Measurements from ENCODE around the gene CNTNAP2.
A peak's percentile ranks its signal among the peaks of the same experiment; 100 is the strongest.

Gene CNTNAP2

DNA sequence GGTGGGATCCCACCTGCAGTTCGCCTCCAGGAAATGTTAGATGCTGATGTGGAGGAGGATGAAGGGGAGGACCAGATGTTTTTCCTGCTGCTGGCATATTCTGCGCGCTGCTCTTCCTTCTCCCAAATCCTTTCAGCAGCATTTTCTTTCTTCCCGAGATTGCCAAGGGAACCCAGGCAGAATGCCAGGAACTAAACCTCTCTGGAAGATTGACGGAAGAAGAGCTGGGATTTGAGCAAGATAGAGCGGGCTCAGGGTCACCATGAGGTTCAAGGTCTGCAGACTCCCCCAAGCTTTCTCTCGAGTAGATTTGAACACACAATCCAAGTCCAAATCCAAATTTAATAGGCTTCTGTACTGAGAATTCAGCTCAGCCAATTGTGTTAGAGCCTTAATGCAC is 2128.8 kb downstream of the CNTNAP2 start:
- peaks cover 30% of the 10 kb centered on the region for H3K27me3 Mint-ChIP-seq
- H3K27ac Mint-ChIP-seq, result no peak overlapping the region
- DNase-seq, result no peak
- H3K4me3 Mint-ChIP-seq, result no peak overlapping the region
- H3K9me3 Mint-ChIP-seq, result peaks cover 1 to 5% of the 10 kb centered on the region in 2 donors
- peaks cover 8% of the 10 kb centered on the region for H3K4me1 Mint-ChIP-seq
- ATAC-seq, result no peak

DNA sequence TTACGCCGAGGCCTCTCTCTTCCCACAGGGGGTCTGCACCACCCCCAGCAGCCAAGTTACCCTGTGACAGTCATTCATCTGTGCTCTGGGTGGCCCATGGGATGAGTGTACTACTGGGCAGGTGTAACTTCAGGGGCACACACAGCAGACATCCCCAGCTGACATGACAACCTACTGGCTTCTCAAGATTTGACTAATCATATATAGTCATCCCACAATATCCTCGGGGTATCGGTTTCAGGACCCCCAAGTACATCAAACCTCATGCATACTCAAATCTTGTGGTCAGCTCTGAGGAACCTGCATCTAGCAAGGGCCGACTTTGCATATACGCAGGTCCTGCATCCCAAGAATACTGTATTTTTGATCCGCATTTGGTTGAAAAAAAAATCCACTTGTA is 2137.0 kb downstream of the CNTNAP2 start:
- Mint-ChIP-seq H3K4me1 (no peaks in the 10 kb centered on the region), H3K4me3 (no peak overlapping the region), H3K27ac (no peak overlapping the region), H3K9me3 (peaks cover 17 to 29% of the 10 kb centered on the region in 2 donors), H3K27me3 (no peaks in the 10 kb centered on the region)
- ATAC-seq (no peak), DNase-seq (no peak)

DNA sequence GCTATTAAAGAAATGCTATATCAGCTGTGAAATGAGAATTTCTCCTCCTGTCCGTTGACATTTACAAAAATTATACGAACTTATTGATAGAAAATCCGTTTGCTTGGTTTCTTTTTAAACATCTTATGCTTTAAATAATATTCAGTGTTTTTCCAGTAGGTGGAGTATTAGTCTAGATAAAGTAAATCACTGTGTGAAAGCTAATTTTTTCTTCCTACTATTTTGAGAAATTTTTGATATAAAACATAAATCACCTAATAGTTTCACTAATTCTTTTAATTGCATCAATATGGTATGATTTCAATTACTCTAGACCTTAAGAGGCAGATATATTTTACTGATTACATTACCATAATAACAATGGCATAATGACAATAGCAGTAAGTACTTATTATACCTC is 2138.7 kb downstream of the CNTNAP2 start:
- DNase-seq (no peak), ATAC-seq (no peak)
- Mint-ChIP-seq H3K4me3 (no peak overlapping the region), H3K9me3 (peaks cover 16 to 24% of the 10 kb centered on the region in 2 donors), H3K27me3 (no peaks in the 10 kb centered on the region), H3K27ac (no peak overlapping the region), H3K4me1 (no peaks in the 10 kb centered on the region)

DNA sequence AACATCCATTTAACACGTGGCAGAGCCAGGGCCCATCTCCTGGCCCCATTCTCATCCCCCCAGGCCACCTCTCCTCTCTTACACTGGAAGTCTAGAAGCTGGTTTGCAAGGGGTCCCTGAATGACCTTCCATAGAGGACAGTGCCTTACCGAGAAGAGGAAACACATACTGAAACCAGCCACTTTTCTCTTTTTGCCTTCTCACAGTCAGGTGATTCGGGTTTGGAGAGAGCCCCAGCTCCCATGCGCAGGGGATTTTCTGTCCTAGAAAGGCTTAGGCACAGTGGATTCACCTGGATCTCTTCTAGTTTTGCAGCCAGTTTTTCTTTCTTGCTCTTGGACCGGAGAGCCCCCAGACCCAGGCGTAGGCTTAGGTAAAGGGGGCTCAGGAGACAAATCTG is 2139.8 kb downstream of the CNTNAP2 start:
- Mint-ChIP-seq H3K4me1 (no peaks in the 10 kb centered on the region), H3K4me3 (no peak overlapping the region), H3K9me3 (peaks cover 6 to 13% of the 10 kb centered on the region in 2 donors), H3K27ac (no peak overlapping the region), H3K27me3 (peaks cover 4% of the 10 kb centered on the region)
- DNase-seq, result no peak
- ATAC-seq, result no peak

DNA sequence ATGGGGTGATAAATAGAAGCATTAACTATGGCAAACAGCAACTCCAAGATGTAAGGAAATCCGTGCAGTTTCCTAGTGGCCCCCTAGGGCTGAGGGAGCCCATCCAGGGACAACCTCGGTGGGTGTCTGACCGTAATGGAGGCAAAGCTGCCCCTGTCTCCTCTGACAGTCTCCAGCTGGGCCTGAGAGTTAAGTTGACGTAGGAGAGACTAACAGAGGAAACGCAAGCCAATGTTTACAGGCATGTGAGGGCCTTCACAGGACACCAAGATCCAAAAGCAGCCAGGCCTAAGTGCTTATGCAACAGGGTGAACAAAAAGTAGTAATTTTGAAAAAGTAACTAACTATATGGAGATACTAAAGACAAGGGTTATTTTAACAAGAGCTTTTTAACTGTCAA is 2144.0 kb downstream of the CNTNAP2 start:
- H3K27me3 Mint-ChIP-seq, result peaks cover 23% of the 10 kb centered on the region
- H3K9me3 Mint-ChIP-seq, result no peaks in the 10 kb centered on the region
- ATAC-seq (no peak), DNase-seq (no peak)
- H3K27ac Mint-ChIP-seq, result no peak overlapping the region
- no peak overlapping the region for H3K4me3 Mint-ChIP-seq
- peaks cover 12% of the 10 kb centered on the region for H3K4me1 Mint-ChIP-seq

DNA sequence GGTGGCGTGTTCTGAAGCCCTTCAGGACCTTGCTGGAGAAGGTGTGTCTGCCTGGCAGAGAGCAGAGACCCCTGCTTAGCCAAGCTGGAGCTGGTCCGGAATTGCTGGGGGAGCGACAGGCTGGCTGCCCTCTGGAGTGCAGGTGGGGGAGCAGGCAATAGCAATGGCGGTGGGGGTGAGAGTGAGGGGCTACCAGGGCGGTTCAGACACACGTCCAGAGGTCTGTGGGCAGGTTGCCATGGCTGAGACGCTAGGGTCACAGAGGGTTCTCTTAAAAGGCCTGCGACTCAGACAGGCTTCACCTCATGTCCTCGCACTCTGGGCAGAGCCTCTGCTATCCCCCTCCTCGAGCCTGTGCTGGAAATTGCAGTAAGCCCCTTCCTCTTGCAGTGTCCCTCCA is 2144.9 kb downstream of the CNTNAP2 start:
- no peak overlapping the region for H3K4me3 Mint-ChIP-seq
- no peak overlapping the region for H3K27ac Mint-ChIP-seq
- no peak for DNase-seq
- H3K27me3 Mint-ChIP-seq, result peaks cover 23% of the 10 kb centered on the region
- H3K4me1 Mint-ChIP-seq, result peaks cover 12% of the 10 kb centered on the region
- H3K9me3 Mint-ChIP-seq, result no peaks in the 10 kb centered on the region
- ATAC-seq, result no peak

DNA sequence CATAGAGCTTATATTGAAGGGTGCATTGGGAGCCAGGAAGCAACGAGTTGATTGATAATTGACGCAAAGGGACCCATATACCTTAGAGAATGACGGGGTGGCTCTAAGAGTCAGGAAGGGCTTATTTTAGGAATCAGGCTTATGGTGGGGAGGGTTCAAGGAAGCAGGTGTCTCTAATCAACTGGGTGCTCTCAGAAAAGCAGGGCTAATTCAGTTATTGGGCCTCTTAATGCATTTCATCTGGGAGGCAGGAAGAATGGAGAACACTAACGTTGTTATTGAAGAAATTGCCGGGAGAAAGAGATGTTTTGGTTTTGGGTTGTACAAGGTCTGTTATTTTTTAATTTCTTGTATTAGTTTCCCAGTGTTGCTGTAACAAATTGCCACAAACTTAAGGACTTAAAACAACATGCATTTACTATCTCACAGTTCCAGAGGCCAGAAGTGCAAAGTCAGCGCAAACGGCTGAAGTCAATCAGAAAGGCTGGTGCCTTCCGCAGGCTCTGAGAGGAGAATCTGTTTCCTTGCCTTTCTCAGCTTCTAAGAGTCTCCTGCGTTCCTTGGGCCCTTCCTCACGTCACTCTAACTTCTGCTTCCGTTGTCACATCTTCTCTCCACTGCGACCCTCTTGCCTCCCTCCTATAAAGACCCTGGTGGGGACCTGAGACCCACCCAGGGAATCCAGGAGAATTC is 2145.5 kb downstream of the CNTNAP2 start:
- no peak for ATAC-seq

DNA sequence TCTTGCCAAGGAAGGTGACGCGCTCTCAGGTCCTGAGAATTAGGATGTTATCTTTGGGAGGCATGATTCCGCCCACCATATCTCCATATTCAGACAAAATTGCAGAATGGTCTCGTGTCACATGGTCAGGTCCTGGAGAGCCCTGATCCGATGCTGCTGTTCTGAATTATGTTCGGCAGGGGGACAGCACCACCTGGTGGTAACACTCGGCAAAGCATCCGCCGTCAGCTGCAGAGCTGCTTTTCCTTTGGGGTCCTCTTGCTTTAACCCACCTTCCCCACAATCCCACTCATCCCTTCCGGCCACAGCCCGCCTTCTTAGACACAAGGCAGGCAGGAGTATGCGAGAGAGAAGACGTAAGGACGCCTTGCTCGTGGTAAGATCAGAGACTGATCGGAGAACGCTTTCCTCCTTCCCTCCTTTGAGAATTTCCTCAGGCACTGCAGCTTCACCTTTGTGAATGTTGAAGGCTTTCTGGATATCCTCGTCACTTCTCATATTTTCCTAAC is 2146.2 kb downstream of the CNTNAP2 start:
- Mint-ChIP-seq H3K4me3 (peak overlapping the region; percentile 51), H3K9me3 (no peaks in the 10 kb centered on the region), H3K4me1 (peaks cover 12% of the 10 kb centered on the region), H3K27me3 (peaks cover 23% of the 10 kb centered on the region), H3K27ac (peak overlapping the region in 1 of 2 donors; percentile 27)
- DNase-seq (peak; percentile 52 to 64), ATAC-seq (peak; percentile 73)

More for the DNA sequence above, 2145.5 kb downstream of the CNTNAP2 start:
- DNase-seq, result no peak
- Mint-ChIP-seq H3K27ac (no peak overlapping the region), H3K9me3 (no peaks in the 10 kb centered on the region), H3K4me3 (peak overlapping the region; percentile 51), H3K4me1 (peaks cover 12% of the 10 kb centered on the region), H3K27me3 (peaks cover 23% of the 10 kb centered on the region)

DNA sequence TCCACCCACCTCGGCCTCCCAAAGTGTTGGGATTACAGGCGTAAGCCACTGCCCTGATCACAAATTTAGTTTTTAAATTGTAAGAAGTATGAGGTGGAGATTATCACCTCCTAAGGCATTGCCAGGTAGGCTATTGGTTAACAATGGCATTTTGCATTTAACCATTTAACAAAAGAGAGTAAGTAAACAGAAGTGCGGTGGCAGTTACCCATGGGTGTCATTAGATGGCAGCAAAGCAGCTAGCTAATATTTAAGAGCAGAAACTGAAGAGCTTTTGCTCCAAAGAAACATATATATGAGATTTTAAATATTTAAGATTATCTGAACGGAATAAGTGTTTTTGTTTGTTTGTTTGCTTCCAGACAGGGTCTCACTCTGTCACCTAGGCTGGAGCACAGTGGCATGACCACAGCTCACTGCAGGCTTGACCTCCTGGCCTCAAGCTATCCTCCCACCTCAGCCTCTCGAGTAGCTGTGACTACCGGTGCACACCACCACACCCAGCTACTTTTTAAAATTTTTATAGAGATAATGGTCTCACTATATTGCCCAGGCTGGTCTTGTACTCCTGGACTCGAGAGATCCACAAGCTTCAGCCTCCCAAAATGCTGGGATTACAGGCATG is 2148.4 kb downstream of the CNTNAP2 start:
- Mint-ChIP-seq H3K4me1 (peaks cover 12% of the 10 kb centered on the region), H3K4me3 (no peak overlapping the region)

DNA sequence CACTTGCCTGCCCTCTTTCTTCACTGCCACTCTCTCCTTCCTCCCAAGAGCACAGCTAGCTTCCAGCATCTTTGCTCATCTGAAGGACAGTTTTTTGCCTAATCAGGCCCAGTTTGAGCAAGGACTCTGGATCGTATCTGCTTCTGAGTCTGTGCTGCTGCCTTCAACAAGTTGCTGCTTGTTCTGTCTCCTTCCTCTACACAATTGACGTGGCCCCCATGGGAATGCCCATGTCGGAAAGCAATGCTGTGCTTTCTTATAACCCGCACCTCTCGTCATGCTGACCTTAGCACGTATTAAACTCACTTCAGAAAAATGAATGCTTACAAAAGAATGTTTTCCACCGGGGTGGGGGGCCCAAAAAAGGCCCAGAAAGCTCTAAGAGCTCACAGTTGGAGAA is 2149.3 kb downstream of the CNTNAP2 start:
- no peak for DNase-seq
- Mint-ChIP-seq H3K27me3 (peaks cover 23% of the 10 kb centered on the region), H3K4me3 (no peak overlapping the region), H3K9me3 (no peaks in the 10 kb centered on the region), H3K4me1 (peaks cover 12% of the 10 kb centered on the region), H3K27ac (no peak overlapping the region)
- no peak for ATAC-seq

More for the DNA sequence above, 2148.4 kb downstream of the CNTNAP2 start:
- peaks cover 23% of the 10 kb centered on the region for H3K27me3 Mint-ChIP-seq
- no peaks in the 10 kb centered on the region for H3K9me3 Mint-ChIP-seq
- ATAC-seq (no peak), DNase-seq (peak in 1 of 2 donors; percentile 12)
- H3K27ac Mint-ChIP-seq, result no peak overlapping the region

DNA sequence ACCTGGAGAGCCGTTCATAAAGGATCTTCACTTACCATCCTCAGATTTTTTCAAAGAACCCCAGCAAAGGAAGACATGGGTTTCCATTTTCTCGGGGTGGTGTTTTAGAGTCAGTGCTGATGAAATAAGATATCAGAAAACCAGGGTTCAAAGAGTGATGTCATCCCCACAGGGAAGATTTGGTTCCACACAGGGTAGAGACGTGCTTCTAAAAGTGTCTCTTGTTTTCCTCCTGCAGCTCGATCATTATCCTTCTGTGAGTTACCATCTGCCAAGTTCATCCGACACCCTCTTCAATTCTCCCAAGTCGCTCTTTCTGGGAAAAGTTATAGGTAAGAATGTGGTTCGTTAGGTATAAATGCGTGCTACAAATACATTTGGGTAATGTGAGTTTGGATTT is 2150.2 kb downstream of the CNTNAP2 start:
- no peak for ATAC-seq
- Mint-ChIP-seq H3K9me3 (no peaks in the 10 kb centered on the region), H3K27me3 (peaks cover 16% of the 10 kb centered on the region), H3K4me3 (no peak overlapping the region), H3K4me1 (peaks cover 12% of the 10 kb centered on the region), H3K27ac (no peak overlapping the region)
- no peak for DNase-seq

DNA sequence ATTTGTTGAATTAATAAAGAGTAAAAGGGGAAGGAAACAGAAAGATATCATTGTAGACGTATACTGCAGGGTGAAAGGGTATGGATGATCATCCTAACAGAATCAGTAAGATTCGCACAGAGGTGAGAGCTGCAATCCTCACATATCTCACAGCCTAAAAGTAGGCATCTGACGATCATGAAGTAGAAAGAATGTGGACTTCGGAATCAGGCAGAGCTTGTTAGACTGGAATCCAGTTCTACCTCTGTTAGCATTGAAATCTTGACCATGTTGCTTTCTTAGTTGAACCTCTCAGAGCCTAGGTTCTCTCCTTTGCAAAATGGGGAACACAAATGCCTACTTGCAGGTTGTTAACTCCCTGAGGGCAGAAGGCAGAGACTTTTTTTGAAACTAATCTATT is 2154.0 kb downstream of the CNTNAP2 start:
- Mint-ChIP-seq H3K4me1 (no peaks in the 10 kb centered on the region), H3K27ac (no peak overlapping the region), H3K4me3 (no peak overlapping the region), H3K27me3 (no peaks in the 10 kb centered on the region), H3K9me3 (no peaks in the 10 kb centered on the region)
- ATAC-seq (no peak), DNase-seq (no peak)

DNA sequence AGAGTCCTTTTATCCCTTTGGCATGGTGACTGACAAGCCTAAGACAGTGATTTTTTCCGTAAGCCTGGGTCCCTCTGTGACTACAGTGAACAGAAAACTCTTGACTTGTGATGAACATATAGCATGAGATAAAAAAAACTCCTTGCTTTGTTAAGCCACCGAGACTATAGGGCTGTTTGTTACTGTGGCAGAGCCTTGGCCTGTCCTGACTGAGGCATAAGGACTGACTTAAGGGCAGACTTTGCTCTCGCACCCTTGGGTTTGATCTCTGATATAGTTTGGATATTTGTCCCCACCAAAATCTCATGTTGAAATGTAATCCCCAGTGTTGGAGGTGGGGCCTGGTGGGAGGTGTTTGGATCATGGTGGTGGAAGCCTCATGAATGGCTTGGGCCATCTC is 2157.5 kb downstream of the CNTNAP2 start:
- Mint-ChIP-seq H3K4me3 (no peak overlapping the region), H3K27ac (no peak overlapping the region)

DNA sequence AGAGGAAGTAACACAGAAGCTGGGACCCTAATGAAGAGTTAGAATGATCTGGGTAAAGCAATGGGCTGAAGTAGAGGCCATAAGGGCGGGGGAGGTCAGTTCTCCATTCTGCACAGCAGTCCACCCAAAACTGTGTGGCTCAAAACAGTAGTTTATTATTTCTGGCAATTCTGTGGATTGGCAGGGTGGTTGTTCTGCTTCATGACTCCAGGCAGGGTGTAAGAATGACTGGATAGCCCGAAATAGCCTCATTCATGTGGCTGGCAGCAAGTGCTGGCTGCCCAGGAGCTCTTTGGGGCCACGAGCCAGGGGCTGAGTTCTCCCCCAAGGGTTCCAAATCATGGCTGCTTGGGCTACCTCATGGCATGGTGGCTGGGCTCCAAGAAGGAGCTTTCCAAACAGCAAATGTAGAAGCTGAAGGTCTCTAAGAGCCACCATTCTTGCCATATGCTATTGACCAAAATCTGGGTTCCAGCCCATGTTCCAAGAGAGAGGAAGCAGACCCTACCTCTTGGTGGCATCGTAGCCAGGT is 2158.8 kb downstream of the CNTNAP2 start:
- H3K4me3 Mint-ChIP-seq, result no peak overlapping the region
- peaks cover 7% of the 10 kb centered on the region for H3K27me3 Mint-ChIP-seq
- no peaks in the 10 kb centered on the region for H3K4me1 Mint-ChIP-seq
- no peak for ATAC-seq
- H3K9me3 Mint-ChIP-seq, result no peaks in the 10 kb centered on the region
- DNase-seq, result no peak
- no peak overlapping the region for H3K27ac Mint-ChIP-seq

More for the DNA sequence above, 2157.5 kb downstream of the CNTNAP2 start:
- Mint-ChIP-seq H3K4me1 (no peaks in the 10 kb centered on the region), H3K9me3 (no peaks in the 10 kb centered on the region), H3K27me3 (no peaks in the 10 kb centered on the region)
- DNase-seq (no peak), ATAC-seq (no peak)

DNA sequence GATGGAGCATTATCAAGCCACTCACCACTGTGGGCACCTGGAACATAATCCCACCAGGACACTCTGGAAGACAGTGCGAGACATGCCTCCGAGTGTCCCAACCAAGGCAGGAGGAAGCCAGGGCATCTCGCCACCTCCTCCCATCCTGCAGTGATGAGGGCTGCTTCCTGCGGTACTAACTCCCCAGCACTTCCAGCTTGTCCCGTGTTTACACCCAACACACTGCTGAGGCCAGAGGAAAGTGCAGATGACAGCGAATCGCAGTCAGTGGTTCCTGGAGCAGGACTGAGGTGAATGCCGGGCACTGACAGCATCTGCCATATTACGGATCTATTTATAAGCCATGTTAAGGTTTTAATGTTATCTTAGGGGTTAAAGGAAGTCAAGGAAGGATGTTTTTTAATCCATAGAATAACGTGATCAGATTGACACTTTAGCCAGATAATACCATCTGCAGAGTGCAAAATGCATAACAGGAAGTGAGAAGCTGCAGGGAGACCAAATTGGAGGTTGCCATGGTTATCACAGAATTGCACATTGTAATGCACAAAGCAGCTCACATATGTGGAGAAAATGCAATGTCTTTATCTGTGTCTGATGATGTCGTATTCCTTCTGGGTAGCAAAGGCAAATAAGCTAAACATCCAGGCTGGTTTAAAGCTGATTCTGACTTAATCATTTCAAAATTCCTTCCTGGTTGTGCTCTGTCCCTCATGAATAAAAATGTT is 2159.9 kb downstream of the CNTNAP2 start:
- Mint-ChIP-seq H3K4me3 (no peak overlapping the region), H3K4me1 (no peaks in the 10 kb centered on the region), H3K27me3 (peaks cover 7% of the 10 kb centered on the region), H3K9me3 (no peaks in the 10 kb centered on the region), H3K27ac (no peak overlapping the region)
- DNase-seq, result no peak
- ATAC-seq, result no peak
